Tibial nerve (tissue), 4 donors: Measurements from ENCODE around the gene CDC23. TPM values are rescaled to one million over a fixed set of nuclear protein-coding genes. Genes with fewer than 3 reads are reported as not detected.
"Not testable (repeated sequence)": the region's sequence is repeated elsewhere in the genome, so short reads cannot be mapped to it uniquely, and the experiment has no call there.

ENCODE experiments used
- DNase-seq, 2 donors: peaks; one replicate each; pipeline ENCODE4 v3.0.0-alpha.2; 2019; ENCODE audit warnings: low spot score in 2 of 2
- H3K27ac ChIP-seq, 4 donors: fragments of 200-600 bp; sonication (generic) in 3 of 4; one replicate each; pipeline ENCODE4 v1.5.1; 2017 to 2019; ENCODE audit warnings: mild to moderate bottlenecking in 1 of 4
- H3K27me3 ChIP-seq, 2 donors: fragments of 200-600 bp; sonication (generic) in 1 of 2; one replicate each; pipeline versions ENCODE4 v1.5.1 to v1.6.0; 2017 to 2019
- H3K36me3 ChIP-seq, 3 donors: fragments of 200-600 bp; sonication (generic); one replicate each; pipeline ENCODE4 v1.5.1; 2018 to 2019
- H3K4me1 ChIP-seq, 4 donors: fragments of 200-600 bp; sonication (generic) in 3 of 4; one replicate each; pipeline ENCODE4 v1.5.1; 2017 to 2019
- H3K4me3 ChIP-seq, 4 donors: fragments of 200-600 bp; sonication (generic) in 3 of 4; one replicate each; pipeline ENCODE4 v1.5.1; 2017 to 2019; ENCODE audit warnings: mild to moderate bottlenecking in 1 of 4, moderate library complexity in 1 of 4
- H3K9me3 ChIP-seq, 4 donors: fragments of 200-600 bp; sonication (generic) in 3 of 4; one replicate each; pipeline ENCODE4 v1.5.1; 2017 to 2019
- EP300 ChIP-seq, 2 donors: sonication (generic); formaldehyde crosslinking; IDR thresholded peaks; one replicate each; pipeline ENCODE4 v1.6.1; 2017; ENCODE audit warnings: antibody characterized with exemption in 2 of 2, mild to moderate bottlenecking in 1 of 2
- POLR2A ChIP-seq, 2 donors: fragments of 450-650 bp; IDR thresholded peaks; one replicate each; pipeline ENCODE4 v1.6.1; 2017; ENCODE audit warnings: antibody characterized with exemption in 2 of 2, mild to moderate bottlenecking in 2 of 2, moderate library complexity in 2 of 2
- WGBS, 2 donors: methylation state at CpG; one replicate each; pipeline ENCODE4 v1.1.5; 2018; 5-methylcytosine and 5-hydroxymethylcytosine counted together
- total RNA-seq, 4 donors: library from RNA; depleted of rRNA; stranded (reverse); fragments of >200 nt; gene quantifications; one replicate each; pipeline ENCODE4 v1.1.0, GENCODE V29; 2016
- TF ChIP-seq, protein P1 (sequence below), 5 experiments: fragments of 200-600 bp in 3 of 5; fragments of 450-650 bp in 2 of 5; sonication (generic) in 3 of 5; IDR thresholded peaks; one replicate each; pipeline ENCODE4 v1.5.1; 2016 to 2019; ENCODE audit warnings: antibody characterized with exemption in 5 of 5, mild to moderate bottlenecking in 3 of 5, moderate library complexity in 2 of 5

Gene CDC23
- total RNA-seq, 4 donors from 2014 or later: 13.1 to 17.6 (median 14.9) TPM

DNA sequence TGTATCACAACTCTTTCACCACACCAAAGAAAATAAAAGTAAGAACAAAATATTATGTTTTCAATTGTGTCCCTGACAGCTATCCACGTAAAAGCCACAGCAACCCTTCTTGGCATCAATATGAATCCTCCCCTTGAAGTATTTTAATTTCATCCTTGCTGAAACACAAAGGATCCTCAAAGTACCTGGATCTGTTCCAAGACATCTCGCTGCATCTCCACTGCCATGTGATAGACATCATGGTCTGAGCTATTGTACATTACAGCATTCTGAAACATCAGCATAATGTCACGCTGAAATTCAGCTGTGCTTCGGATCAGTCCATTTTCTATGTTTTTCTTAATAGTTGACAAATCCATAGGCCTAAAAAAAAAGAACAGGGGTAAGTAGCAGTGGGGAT lies 52.4 kb downstream of the CDC23 start:
- H3K27ac ChIP-seq: no peak overlapping the region
- 84 to 90% methylated on average over 4 of the region's 4 CpGs for WGBS, 2 donors
- H3K4me1 ChIP-seq: no peaks in the 10 kb centered on the region
- H3K9me3 ChIP-seq: no peaks in the 10 kb centered on the region
- TF ChIP-seq, protein P1, sequence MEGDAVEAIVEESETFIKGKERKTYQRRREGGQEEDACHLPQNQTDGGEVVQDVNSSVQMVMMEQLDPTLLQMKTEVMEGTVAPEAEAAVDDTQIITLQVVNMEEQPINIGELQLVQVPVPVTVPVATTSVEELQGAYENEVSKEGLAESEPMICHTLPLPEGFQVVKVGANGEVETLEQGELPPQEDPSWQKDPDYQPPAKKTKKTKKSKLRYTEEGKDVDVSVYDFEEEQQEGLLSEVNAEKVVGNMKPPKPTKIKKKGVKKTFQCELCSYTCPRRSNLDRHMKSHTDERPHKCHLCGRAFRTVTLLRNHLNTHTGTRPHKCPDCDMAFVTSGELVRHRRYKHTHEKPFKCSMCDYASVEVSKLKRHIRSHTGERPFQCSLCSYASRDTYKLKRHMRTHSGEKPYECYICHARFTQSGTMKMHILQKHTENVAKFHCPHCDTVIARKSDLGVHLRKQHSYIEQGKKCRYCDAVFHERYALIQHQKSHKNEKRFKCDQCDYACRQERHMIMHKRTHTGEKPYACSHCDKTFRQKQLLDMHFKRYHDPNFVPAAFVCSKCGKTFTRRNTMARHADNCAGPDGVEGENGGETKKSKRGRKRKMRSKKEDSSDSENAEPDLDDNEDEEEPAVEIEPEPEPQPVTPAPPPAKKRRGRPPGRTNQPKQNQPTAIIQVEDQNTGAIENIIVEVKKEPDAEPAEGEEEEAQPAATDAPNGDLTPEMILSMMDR (IDR thresholded peaks at IDR 0.05): no peak
- TF ChIP-seq EP300 (IDR thresholded peaks at IDR 0.05) (no peak), POLR2A (IDR thresholded peaks at IDR 0.05) (no peak)
- peaks cover 9 to 100% (median 27%) of the 10 kb centered on the region in 3 donors for H3K36me3 ChIP-seq
- no peak overlapping the region for H3K4me3 ChIP-seq
- DNase-seq: no peak
- no peaks in the 10 kb centered on the region for H3K27me3 ChIP-seq

DNA sequence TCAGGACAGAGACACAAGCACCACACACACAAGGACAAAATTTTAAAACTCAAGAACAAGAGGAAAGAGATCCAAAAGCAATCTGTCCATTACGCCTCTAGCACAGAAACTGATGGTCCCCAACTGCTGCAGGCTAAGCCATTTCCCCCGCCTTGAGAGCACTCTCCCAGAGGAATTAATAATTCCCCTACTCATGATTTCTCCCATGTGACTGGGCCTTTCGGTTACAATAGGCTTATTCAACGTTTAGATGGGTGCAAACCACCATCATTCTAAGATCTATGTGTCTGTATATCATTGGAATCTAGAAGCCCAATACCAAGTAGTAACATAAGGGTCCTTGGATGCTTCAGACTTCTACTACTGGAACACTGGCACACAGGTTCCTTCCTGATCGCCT lies 53.5 kb downstream of the CDC23 start:
- no peaks in the 10 kb centered on the region for H3K4me1 ChIP-seq
- TF ChIP-seq POLR2A (IDR thresholded peaks at IDR 0.05): no peak
- TF ChIP-seq EP300 (IDR thresholded peaks at IDR 0.05): no peak
- TF ChIP-seq, protein P1 (IDR thresholded peaks at IDR 0.05): no peak
- H3K27me3 ChIP-seq: no peaks in the 10 kb centered on the region
- H3K36me3 ChIP-seq: peaks cover 9 to 91% (median 27%) of the 10 kb centered on the region in 3 donors
- DNase-seq: no peak
- H3K9me3 ChIP-seq: no peaks in the 10 kb centered on the region
- H3K27ac ChIP-seq: no peak overlapping the region
- WGBS, 2 donors: 72 to 78% methylated on average over 5 of the region's 5 CpGs
- H3K4me3 ChIP-seq: no peak overlapping the region

DNA sequence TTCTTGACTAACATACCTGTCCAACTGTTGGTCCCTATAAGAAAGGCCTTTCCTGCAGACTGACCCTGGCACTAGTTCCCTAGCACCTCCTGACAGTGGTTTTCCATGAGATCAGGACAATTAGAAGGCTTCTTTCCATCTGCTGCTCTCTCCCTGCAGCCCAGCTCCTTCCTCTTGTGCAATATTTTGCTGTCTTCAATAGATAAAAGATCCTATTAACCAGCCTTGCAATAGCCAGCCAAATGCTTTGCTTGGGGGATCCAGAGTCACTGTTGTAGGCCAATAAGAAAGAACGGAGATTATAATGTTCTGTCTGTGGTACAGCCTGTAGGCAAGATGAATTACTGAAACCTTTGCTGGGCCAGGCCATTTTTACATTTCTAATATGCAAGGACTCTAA lies 55.5 kb downstream of the CDC23 start:
- Histone ChIP-seq H3K27me3 (no peaks in the 10 kb centered on the region), H3K36me3 (peaks cover 7 to 71% (median 22%) of the 10 kb centered on the region in 3 donors), H3K9me3 (no peaks in the 10 kb centered on the region), H3K4me3 (no peak overlapping the region), H3K4me1 (no peaks in the 10 kb centered on the region), H3K27ac (no peak overlapping the region)
- 85 to 86% methylated on average over 1 of the region's 1 CpG for WGBS, 2 donors
- DNase-seq: no peak
- TF ChIP-seq, protein P1 (IDR thresholded peaks at IDR 0.05): no peak
- TF ChIP-seq EP300 (IDR thresholded peaks at IDR 0.05) (no peak), POLR2A (IDR thresholded peaks at IDR 0.05) (no peak)

DNA sequence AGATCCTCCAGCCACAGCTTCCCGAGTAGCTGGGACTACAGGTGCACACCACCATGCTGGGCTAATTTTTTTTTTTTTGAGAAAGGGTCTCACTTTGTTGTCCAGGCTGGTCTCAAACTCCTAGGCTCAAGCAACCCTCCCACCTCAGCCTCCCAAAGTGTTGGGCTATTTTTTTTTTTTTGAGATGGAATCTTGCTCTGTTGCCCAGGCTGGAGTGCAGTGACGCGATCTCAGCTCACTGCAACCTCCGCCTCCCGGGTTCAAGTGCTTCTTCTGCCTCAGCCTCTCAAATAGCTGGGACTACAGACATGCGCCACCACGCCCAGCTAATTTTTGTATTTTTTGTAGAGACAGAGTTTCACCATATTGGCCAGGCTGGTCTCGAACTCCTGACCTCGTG lies 57.1 kb downstream of the CDC23 start:
- not testable (repeated sequence) for H3K4me1 ChIP-seq, H3K27ac ChIP-seq, H3K27me3 ChIP-seq, H3K4me3 ChIP-seq, DNase-seq, H3K9me3 ChIP-seq
- 96% methylated on average over 9 of the region's 9 CpGs for WGBS, 2 donors
- peaks cover 2 to 55% (median 22%) of the 10 kb centered on the region in 3 donors for H3K36me3 ChIP-seq

DNA sequence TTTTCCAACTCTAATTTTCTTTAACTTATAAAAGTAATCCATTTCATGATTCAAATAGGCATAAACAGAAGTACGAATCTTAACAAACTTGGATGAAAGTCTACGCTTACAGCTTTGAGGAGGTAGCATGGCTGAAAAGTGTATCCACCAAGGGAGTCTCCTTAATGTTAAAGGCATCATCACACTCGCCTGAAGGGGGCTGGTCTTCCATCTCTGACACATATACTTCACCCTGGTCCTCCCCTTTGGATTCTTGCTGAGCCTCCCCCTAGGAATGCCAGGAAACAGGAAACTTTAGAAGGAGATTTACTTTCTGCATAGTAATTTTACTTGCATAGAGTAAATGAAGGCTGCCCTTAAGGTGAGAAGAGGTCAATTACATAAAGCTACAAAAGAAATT lies 63.6 kb downstream of the CDC23 start:
- no peak overlapping the region for H3K27ac ChIP-seq
- no peaks in the 10 kb centered on the region for H3K27me3 ChIP-seq
- H3K4me3 ChIP-seq: no peak overlapping the region
- TF ChIP-seq, protein P1 (IDR thresholded peaks at IDR 0.05): no peak
- TF ChIP-seq EP300 (IDR thresholded peaks at IDR 0.05) (no peak), POLR2A (IDR thresholded peaks at IDR 0.05) (no peak)
- no peaks in the 10 kb centered on the region for H3K4me1 ChIP-seq
- H3K9me3 ChIP-seq: no peaks in the 10 kb centered on the region
- DNase-seq: no peak
- H3K36me3 ChIP-seq: no peaks in the 10 kb centered on the region
- whole genome bisulfite sequencing, 2 donors: 50 to 55% methylated on average over 3 of the region's 3 CpGs

DNA sequence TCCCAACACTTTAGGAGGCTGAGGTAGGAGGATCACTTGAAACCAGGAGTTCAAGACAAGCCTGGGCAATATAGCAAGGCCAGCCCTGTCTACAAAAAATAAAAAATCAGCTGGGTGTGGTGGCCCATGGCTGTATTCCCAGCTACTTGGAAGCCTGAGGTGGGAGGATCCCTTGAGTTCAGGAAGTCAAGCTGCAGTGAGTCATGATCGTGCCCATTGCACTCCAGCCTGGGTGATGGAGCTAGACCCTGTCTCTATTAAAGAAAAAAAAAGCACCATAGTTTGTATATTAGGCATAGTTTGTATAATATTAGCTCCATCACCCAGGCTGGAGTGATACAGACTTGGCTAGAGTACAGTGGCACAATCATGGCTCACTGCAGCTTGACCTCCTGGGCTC lies 64.3 kb downstream of the CDC23 start:
- no peak for DNase-seq
- no peaks in the 10 kb centered on the region for H3K4me1 ChIP-seq
- peaks cover 0 to 2% (median 0%) of the 10 kb centered on the region in 3 donors for H3K36me3 ChIP-seq
- H3K27me3 ChIP-seq: no peaks in the 10 kb centered on the region
- no peak overlapping the region for H3K27ac ChIP-seq
- TF ChIP-seq POLR2A (IDR thresholded peaks at IDR 0.05) (no peak), EP300 (IDR thresholded peaks at IDR 0.05) (no peak)
- TF ChIP-seq, protein P1 (IDR thresholded peaks at IDR 0.05): no peak
- no peak overlapping the region for H3K4me3 ChIP-seq
- no peaks in the 10 kb centered on the region for H3K9me3 ChIP-seq
- WGBS, 2 donors: 36 to 53% methylated on average over 1 of the region's 1 CpG

DNA sequence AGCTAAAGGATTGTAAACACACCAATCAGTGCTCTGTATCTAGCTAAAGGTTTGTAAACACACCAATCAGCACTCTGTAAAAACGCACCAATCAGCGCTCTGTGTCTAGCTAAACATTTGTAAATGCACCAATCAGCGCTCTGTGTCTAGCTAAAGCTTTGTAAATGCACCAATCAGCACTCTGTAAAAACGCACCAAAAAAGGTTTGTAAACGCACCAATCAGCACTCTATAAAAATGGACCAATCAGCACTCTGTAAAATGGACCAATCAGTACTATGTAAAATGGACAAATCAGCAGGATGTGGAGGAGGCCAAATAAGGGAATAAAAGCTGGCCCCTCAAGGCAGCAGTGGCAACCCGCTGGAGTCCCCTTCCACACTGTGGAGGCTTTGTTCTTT lies 69.5 kb downstream of the CDC23 start:
- not testable (repeated sequence) for H3K4me3 ChIP-seq, H3K27me3 ChIP-seq, H3K36me3 ChIP-seq, DNase-seq, H3K27ac ChIP-seq, H3K4me1 ChIP-seq, H3K9me3 ChIP-seq
- WGBS, 2 donors: 85 to 86% methylated on average over 6 of the region's 6 CpGs
